Transverse colon (tissue), 4 donors: ENCODE data around the gene CGGBP1. TPM values are rescaled to one million over a fixed set of nuclear protein-coding genes. Genes with fewer than 3 reads are reported as not detected.

Source experiments
- DNase-seq: peaks from one replicate; pipeline ENCODE4 v3.0.0-alpha.2; 2019
- H3K27ac ChIP-seq, 4 donors: fragments of 200-600 bp; sonication (generic); 2 replicates each; pipeline ENCODE4 v1.5.1; 2016 to 2018; ENCODE audit warnings: inconsistent platforms in 4 of 4
- H3K27me3 ChIP-seq: fragments of 200-600 bp; sonication (generic); 2 replicates; pipeline ENCODE4 v1.5.1; 2017; ENCODE audit warnings: inconsistent platforms
- H3K36me3 ChIP-seq, 4 donors: fragments of 200-600 bp; sonication (generic); 2 replicates each; pipeline ENCODE4 v1.5.1; 2017 to 2019; ENCODE audit warnings: inconsistent platforms in 4 of 4
- H3K4me1 ChIP-seq, 4 donors: fragments of 200-600 bp; sonication (generic); 2 replicates each; pipeline ENCODE4 v1.5.1; 2017 to 2020; ENCODE audit warnings: inconsistent platforms in 4 of 4
- H3K4me3 ChIP-seq, 4 donors: fragments of 200-600 bp; sonication (generic); 1 replicate in 1 of 4; 2 replicates in 3 of 4; pipeline versions ENCODE4 v1.5.1 to v1.6.1; 2017 to 2019; ENCODE audit warnings: inconsistent platforms in 4 of 4
- H3K9me3 ChIP-seq, 2 donors: fragments of 200-600 bp; sonication (generic); 2 replicates each; pipeline ENCODE4 v1.5.1; 2017 to 2019; ENCODE audit warnings: inconsistent platforms in 2 of 2
- CTCF ChIP-seq, 5 experiments: fragments of 200-600 bp in 3 of 5; fragments of 450-650 bp in 2 of 5; sonication (generic) in 3 of 5; IDR thresholded peaks; 1 replicate in 2 of 5; 2 replicates in 3 of 5; pipeline ENCODE4 v1.5.1; 2016 to 2017; ENCODE audit warnings: antibody characterized with exemption in 5 of 5, inconsistent platforms in 3 of 5, mild to moderate bottlenecking in 2 of 5, moderate library complexity in 1 of 5
- EP300 ChIP-seq: sonication (generic); formaldehyde crosslinking; IDR thresholded peaks from one replicate; pipeline ENCODE4 v1.6.1; 2017; ENCODE audit warnings: antibody characterized with exemption, low read depth
- POLR2A ChIP-seq: fragments of 450-650 bp; IDR thresholded peaks from one replicate; pipeline ENCODE4 v1.6.1; 2016; ENCODE audit warnings: antibody characterized with exemption, mild to moderate bottlenecking, moderate library complexity
- POLR2AphosphoS5 ChIP-seq, 3 donors: sonication (generic); formaldehyde crosslinking; IDR thresholded peaks; one replicate each; pipeline ENCODE4 v1.6.1; 2016; ENCODE audit warnings: antibody characterized with exemption in 3 of 3
- WGBS, 2 donors: methylation state at CpG; one replicate each; pipeline ENCODE4 v1.1.5; 2018; ENCODE audit warnings: low coverage in 1 of 2; 5-methylcytosine and 5-hydroxymethylcytosine counted together
- in situ Hi-C, 4 donors: fragments of 200-750 bp; cut with MboI; loops; one replicate each; pipeline versions ENCODE4 v1.15.0 to v1.15.1; 2017; ENCODE audit warnings: low sequenced_read_pairs in 3 of 4, low pct_ligation_motif_present in 1 of 4, low pct_unique_long_range_greater_than_20kb in 1 of 4
- intact Hi-C: fragments of 100-400 bp; cut with DNase I; formaldehyde crosslinking; loops from one replicate; pipeline ENCODE4 v1.15.1; 2023; ENCODE audit warnings: low total_unique reads
- total RNA-seq, 4 donors: library from RNA; depleted of rRNA; stranded (reverse); fragments of >200 nt; gene quantifications; one replicate each; pipeline ENCODE4 v1.1.0, GENCODE V29; 2016

The CGGBP1 gene
- total RNA-seq, 4 donors from 2014 or later, result 36.7 to 264 (median 63.2) TPM

- in situ Hi-C loops, result no loop called here
- 79% methylated on average over 5 of the region's 5 CpGs; no CpG with 5 or more reads in 1 of the 2 donors for WGBS, 2 donors
Measured at GRCh38 chr3:88036221-88036620, 22.6 kb downstream of the CGGBP1 start.

GRCh38 chr3:88034491-88035275, 24.1 kb downstream of the CGGBP1 start:
- no peak for DNase-seq
- 82 to 83% methylated on average over 6 to 8 of the region's 8 CpGs for WGBS, 2 donors
- intact Hi-C loops (no loop called here), in situ Hi-C loops (no loop called here)
- Histone ChIP-seq H3K36me3 (no peaks in the 10 kb centered on the region), H3K4me3 (no peak overlapping the region), H3K9me3 (no peaks in the 10 kb centered on the region), H3K27me3 (no peaks in the 10 kb centered on the region), H3K4me1 (peaks cover 0 to 23% (median 6%) of the 10 kb centered on the region in 4 donors), H3K27ac (no peak overlapping the region)
- TF ChIP-seq CTCF (IDR thresholded peaks at IDR 0.05), result no peak
- TF ChIP-seq POLR2A, result no peak
- TF ChIP-seq EP300, result no peak
- no peak for TF ChIP-seq POLR2AphosphoS5 (IDR thresholded peaks at IDR 0.05)

More at GRCh38 chr3:88036221-88036620, 22.6 kb downstream of the CGGBP1 start:
- H3K27ac ChIP-seq, result no peak overlapping the region
- no peak for DNase-seq
- no peaks in the 10 kb centered on the region for H3K36me3 ChIP-seq
- no peaks in the 10 kb centered on the region for H3K27me3 ChIP-seq
- no peaks in the 10 kb centered on the region for H3K9me3 ChIP-seq
- peaks cover 0 to 13% (median 6%) of the 10 kb centered on the region in 4 donors for H3K4me1 ChIP-seq
- H3K4me3 ChIP-seq, result no peak overlapping the region
- no peak for TF ChIP-seq POLR2AphosphoS5 (IDR thresholded peaks at IDR 0.05)
- TF ChIP-seq POLR2A, result no peak
- no peak for TF ChIP-seq CTCF (IDR thresholded peaks at IDR 0.05)
- no peak for TF ChIP-seq EP300
- intact Hi-C loops, result no loop called here

- H3K4me3 ChIP-seq, result no peak overlapping the region
Measured at GRCh38 chr3:88033808-88034207, 25.0 kb downstream of the CGGBP1 start.

GRCh38 chr3:88033079-88033478, 25.7 kb downstream of the CGGBP1 start:
- H3K4me1 ChIP-seq, result peaks cover 0 to 23% (median 6%) of the 10 kb centered on the region in 4 donors
- H3K36me3 ChIP-seq, result no peaks in the 10 kb centered on the region
- H3K4me3 ChIP-seq, result no peak overlapping the region
- no peak for DNase-seq
- in situ Hi-C loops, result no loop called here
- no peaks in the 10 kb centered on the region for H3K9me3 ChIP-seq
- no peak for TF ChIP-seq CTCF (IDR thresholded peaks at IDR 0.05)
- no peak for TF ChIP-seq EP300
- no peak for TF ChIP-seq POLR2AphosphoS5 (IDR thresholded peaks at IDR 0.05)
- no peak for TF ChIP-seq POLR2A
- intact Hi-C loops, result no loop called here
- H3K27me3 ChIP-seq, result no peaks in the 10 kb centered on the region
- no peak overlapping the region for H3K27ac ChIP-seq
- WGBS, 2 donors, result 83 to 88% methylated on average over 1 to 2 of the region's 2 CpGs

More at GRCh38 chr3:88033808-88034207, 25.0 kb downstream of the CGGBP1 start:
- TF ChIP-seq CTCF (IDR thresholded peaks at IDR 0.05) (no peak), POLR2AphosphoS5 (IDR thresholded peaks at IDR 0.05) (no peak), EP300 (no peak), POLR2A (no peak)
- H3K27me3 ChIP-seq, result no peaks in the 10 kb centered on the region
- in situ Hi-C loops (no loop called here), intact Hi-C loops (no loop called here)
- H3K4me1 ChIP-seq, result peaks cover 0 to 23% (median 6%) of the 10 kb centered on the region in 4 donors
- no peak for DNase-seq
- H3K27ac ChIP-seq, result no peak overlapping the region
- no peaks in the 10 kb centered on the region for H3K36me3 ChIP-seq
- WGBS, 2 donors, result 55 to 80% methylated on average over 1 to 2 of the region's 2 CpGs
- H3K9me3 ChIP-seq, result no peaks in the 10 kb centered on the region
